GM21723 (cell line): ENCODE measurements around the gene EDIL3.

Experiments
- ATAC-seq: cut with Tn5 transposase; IDR thresholded peaks from one replicate; pipeline ENCODE4 v1.9.1; 2021; ENCODE audit warnings: mild to moderate bottlenecking, moderate library complexity; ENCODE audit not compliant: unreplicated experiment

The EDIL3 gene

GRCh38 chr5:83917261-83917908 lies 467.3 kb downstream of the EDIL3 start:
- no peak for ATAC-seq

GRCh38 chr5:83914662-83915418 lies 469.8 kb downstream of the EDIL3 start:
- no peak for ATAC-seq

DNA sequence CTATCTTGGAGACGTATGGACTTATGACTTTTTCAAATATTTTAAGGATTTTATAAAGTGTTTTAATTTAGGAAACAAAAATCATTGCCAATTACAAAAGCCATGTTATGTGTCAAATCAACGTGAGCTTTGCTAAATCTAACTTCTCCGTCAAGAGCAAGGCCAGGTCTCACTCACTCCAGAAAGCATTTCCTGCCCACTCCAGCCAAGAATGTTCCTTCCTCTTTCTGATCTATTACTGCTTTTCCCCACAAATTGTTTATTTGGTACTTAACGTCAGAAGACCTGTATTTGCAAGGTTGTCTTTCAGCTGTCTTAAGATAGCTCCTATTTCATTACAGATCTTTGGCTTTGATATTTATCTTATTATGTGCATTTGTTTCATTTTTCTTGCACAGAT lies 470.5 kb downstream of the EDIL3 start:
- ATAC-seq = no peak

DNA sequence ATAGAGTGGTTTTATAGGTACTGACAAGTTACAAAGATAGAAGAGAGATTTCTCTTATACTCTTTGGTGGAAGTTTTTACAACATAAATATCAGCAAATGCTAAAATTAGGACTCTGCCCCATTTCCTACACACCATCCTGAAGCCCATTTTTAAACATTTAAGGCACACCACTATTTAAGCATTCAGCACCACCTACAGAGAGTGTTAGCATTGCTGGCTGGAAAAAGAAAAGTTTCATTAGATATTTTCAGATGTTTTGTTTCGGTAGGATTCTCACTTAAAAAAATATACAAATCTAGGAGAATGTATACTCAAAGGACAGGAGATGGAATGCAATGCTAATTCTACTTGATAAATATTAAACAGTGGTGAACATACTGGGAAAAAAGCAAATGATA lies 471.1 kb downstream of the EDIL3 start:
- no peak for ATAC-seq

DNA sequence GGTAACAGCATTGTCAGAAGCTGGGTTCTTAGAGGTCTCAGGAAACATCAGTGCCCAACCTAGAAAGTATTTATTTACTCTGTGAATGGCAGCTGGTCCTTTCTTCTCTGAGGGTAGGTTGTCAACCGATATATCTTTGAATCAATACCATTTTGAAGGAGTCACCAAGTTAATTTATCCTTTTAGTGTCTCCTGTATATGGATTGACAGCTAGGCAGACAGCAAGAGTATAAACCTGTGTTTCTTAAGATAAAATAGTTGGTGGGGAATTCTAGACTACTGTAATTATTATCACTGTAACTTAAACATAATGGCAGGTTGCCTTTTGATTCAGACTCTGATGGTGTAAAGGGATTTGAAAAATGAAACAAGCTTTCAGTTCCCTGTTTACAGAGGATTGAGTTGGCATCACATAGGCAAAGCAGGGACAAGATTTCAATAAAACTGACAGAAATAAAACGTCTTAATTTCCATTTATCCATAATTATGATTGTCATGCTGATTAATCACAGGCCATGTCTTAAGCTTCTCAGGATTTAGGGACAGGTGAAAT lies 473.2 kb downstream of the EDIL3 start:
- ATAC-seq = no peak

DNA sequence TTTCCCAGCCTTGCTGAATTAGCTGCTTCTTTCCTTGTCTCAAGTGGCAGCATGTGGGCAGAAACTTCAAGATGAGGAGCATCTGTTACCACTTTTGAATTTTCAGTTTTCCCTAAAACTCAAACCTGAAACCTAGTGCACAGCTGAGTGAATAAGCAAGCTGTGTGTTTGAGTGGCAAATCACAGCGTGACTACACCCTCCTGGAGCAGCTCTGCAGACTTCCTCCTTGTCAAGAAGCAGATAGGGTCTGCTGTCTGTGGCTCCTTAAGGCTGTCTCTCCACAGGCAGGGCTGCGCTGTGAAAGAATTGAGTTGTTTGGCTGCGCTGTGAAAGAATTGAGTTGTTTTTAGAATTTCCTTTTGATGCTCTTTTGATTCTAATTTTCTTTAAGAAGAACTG lies 484.4 kb downstream of the EDIL3 start:
- no peak for ATAC-seq

DNA sequence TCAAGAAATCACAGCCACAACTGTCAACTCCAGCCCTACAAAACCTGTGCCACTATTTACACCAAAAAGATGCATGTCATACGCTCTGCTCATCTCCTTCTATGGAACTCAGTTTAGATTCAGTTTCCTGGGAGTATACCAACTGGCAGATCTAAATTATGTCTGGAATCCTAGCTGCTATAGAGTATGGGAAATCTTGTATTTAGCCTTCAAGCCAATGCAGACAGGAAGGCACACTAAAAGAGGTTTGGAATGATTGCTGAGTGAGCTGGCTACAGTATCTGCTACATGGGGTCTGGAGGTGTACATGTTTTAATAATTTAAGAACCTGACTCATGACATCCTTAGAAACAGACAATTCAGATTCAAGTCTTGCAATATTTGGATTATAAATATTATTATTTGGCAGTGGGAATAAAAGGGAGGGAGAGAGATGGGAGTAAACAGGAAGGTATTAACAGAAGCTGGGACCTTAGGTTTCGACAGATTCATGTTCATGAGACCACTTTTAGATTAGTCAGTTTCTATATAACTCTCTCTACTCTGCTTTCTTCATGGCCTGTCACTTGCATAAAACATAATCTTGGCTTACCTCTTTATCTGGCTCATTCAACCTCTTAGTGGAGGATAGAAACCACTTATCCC lies 485.2 kb downstream of the EDIL3 start:
- ATAC-seq = no peak

DNA sequence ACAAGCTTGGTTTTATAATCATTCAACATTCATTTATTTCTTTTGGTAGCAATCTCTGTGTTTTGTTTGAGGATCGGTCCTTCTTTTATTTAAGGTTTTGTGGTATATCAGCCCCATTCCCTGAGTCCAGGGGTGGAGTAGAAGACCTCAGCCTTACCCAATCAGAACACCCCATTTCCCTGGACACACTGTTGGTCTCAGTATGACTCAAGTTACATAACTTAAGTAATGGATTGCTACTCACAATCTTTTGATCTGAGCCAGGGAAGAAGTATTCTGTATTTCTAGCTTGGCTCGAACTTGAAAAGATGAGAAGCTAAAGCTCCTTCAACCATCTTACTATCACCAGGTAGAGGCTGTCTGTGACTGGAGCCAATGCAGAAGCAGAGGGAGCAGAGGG lies 488.8 kb downstream of the EDIL3 start:
- ATAC-seq = no peak

GRCh38 chr5:83891261-83891660 lies 493.4 kb downstream of the EDIL3 start:
- ATAC-seq = no peak
